Daoy (cell line): ENCODE data around the gene CCDC158. TPM values are rescaled to one million over a fixed set of nuclear protein-coding genes. Genes with fewer than 3 reads are reported as not detected.
"Not testable (repeated sequence)": the region's sequence is repeated elsewhere in the genome, so short reads cannot be mapped to it uniquely, and the experiment has no call there.

Experiments used
- DNase-seq: peaks from one replicate; pipeline ENCODE4 v3.0.0-alpha.2; 2015; ENCODE audit warnings: low read depth
- total RNA-seq: library from RNA; depleted of rRNA; stranded (reverse); fragments of >200 nt; shearing (Covaris generic); gene quantifications from 2 replicates; pipeline ENCODE4 v1.2.3, GENCODE V29; 2014

CCDC158 gene
- total RNA-seq, 1 experiment from 2014 or later: not detected

DNA sequence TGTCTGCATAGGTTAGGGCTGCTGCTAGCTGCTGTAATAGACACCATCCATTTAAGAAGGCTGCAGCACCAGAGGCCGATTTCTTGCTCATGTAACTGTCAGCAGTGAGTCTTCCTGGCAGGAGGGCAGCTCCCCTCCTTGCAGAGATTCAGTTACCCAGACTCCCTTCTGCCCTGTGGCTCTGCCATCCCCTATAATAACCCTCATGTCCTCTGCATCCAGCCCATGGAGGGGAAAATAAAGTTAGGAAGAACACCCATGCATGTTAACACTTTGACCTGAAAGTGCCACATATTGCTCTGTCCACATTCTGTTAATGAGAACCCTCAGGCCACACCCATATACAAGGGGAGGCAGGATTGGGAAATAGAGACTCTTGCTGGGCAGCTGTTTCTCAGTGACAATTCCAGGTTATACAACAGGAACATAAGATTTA is 109.0 kb downstream of the CCDC158 start:
- DNase-seq: no peak

DNA sequence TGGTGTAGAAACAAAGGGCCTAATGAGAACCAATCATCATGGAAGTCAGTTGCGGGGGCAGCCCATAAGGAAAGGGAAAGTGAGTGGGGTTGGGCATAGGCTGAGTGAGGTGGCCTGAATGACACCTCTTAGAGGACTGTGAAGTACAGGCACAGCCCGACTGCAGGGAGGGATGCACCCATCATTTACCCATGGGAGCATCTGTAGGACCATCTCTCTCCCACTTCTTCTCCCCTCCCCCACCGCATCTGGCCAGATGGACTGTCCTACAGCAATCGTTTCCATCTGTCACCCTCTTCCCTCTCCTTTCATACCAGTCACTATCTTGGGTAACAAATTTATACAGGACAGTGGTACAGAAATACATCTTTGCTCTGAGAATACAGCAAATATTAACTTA is 110.3 kb downstream of the CCDC158 start:
- DNase-seq: no peak

DNA sequence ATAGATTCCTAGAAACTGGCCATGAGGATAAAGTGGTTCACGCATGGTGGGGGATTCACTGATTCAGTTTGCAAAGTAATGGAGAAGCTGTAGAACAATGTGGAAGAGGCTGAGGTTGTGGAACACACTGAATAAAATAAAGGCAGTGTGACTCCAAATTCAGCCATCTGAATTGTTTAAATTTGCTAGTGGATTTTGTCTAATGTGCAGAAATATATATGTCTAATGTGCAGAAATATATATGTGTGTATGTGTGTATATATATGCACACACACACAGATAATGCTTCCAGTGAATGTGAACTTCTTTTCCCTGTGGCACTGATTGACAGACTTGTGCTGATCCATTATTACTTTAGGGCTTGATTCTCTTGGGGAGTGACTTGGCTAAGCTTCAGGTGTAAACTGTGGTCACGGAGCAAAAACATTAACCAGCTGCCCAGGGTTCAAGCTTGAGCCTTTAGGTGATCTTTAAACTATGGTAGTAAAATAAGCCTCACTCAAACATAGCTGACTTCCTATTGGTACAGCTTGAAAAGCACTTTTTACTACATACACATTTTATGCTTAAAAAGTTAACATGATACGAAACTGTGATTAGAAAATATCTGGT is 110.9 kb downstream of the CCDC158 start:
- no peak for DNase-seq

DNA sequence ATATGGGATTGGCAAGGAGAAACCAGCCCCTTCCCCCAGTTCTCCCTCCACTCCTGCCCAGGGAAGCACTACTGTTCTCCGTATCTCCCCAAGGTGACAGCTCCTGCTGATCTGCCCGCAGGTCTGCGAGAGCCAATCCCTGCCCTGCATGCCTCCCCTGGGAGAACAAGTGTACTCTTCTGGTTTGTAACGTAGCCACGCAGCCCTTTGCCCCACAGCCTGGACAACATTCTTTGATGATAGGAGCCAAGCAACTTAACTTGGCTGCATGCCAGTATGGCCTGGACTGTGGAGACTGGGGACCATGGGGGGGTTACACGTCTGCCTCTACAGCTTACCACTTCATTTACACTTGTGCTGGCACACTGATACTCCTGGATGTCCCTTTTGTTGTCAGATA is 112.4 kb downstream of the CCDC158 start:
- no peak for DNase-seq

DNA sequence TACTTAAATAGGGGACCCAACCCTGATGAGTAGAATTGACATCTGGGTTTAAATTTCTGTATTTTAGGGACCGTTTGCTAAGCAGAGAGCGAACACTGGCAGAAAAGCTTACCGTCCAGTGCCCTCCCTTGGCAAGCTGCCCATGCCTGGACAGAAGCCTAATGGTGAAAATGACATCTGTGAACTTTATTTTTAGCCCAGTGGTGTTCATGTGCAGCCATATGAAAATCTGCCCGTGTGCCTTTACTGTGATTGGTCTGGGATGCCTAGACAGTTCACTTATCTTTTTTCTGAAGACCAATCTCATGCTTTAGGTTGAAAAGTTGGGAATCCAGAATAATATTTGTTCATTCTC is 113.3 kb downstream of the CCDC158 start:
- DNase-seq: no peak

DNA sequence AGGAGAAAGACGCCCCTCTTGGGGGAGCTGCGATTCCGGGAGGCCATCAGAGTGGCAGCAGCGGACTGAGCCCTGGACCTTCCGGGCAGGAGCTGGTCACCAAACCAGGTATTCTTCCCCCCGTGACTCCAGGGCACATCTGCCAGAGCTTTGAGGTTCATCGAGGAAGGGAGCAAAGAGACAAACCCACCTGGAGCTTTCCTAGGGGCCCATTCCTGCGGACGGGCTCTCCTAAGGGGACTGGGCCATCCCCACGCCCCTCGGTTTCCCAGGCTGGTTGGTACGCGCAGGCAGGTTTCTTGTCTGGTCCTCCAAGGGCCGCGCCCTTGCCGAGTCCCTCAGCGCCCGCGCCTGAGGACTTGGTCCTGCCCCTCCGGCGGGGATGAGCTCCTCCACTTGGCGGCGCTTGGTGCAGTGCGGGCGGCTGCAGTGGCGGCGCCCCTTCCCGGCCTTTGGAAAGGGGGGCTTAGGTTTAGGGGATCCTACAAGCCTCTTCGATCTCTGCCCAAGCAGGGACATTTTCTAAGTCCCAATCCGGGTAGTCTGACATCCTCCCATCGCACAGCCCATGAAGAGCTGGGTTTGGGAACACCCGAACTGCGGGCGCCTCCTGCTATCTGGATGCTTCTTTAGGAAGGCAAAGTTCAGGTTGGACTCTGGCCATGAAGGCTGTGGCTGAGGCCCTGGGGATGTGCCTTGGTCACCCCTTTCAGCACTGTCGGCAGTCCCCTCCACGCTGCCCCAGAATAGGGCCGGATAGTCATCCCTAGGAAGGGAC is 113.9 kb downstream of the CCDC158 start:
- peak; percentile 37 for DNase-seq

DNA sequence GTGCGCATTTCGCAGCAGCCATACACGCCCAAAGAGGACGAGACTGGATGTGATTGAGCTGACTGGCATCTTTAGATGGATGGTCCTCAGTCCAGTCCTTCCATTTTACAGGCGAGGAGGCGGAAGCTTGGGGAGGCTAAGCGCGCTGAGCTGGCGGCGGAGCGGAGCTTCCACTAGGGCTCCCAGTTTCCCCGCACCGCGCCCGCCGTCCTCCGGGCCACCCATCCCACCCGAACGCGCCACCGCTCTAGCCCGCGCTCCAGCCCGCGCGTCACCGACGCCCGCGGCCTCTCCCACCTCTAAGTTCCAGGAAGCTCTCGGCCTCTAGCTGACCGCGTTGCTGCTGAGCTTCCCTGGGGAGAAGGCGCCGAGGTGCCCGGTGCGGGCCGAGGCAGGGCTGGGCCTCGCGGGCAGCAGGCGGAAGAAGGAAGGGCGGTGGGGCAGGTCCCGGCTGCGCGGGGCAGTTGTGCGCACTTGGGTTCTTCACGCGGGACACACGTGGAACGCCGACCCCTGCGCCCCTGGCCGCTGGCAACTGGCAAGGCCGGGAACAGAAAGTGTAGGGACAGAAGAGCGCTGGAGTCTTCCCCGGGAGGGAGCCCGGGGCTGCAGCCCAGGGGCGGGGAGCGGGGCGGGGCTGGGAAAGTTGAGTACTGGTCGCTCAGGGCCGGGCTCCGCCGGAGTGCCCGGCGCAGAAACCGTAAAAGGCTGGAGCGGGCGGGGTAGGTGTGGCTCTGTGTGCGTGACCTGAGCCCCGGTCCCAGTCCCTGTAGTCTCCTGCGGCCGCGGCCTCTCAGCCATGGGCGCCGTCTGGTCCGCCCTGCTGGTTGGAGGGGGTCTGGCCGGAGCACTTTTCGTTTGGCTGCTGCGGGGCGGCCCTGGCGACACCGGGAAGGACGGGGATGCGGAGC is 114.7 kb downstream of the CCDC158 start, which contains the start of gene STBD1:
Gene STBD1 (plus strand): TSS at position 763 of the 911 bp plus-strand sequence. CDS start 37 bp downstream, at position 800.
- DNase-seq: peak; percentile 42

DNA sequence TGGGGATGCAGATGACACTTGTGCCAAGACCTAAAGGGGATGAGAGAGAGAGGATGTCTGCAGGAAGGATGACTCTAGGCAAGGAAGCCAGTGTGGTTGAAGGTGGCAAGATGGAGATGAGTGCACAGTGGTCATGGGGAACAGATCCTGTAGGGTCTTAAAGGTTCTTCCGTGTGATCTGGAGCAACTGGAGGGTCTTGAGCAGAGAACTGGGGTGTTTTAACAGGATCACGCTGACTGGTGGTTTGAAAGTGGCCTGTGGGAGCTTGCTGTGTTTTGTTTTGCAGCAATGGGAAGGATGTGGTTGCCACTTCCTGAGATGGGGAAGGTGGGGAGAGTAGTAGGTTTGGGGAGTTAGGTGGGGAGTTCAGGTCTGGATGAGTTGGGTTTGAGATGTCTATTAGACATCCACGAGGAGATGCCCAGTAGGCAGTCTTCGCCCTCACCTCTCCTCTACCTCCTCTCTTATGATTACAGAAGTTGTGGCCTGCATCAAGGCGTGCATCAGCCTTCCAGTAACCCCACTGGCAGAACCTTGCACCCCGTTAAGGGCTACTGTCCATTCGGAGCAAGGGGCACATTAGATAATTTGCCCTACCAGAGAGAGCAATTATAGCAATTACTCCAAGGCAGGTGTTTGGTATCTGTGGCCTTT is 115.8 kb downstream of the CCDC158 start:
- DNase-seq: no peak

DNA sequence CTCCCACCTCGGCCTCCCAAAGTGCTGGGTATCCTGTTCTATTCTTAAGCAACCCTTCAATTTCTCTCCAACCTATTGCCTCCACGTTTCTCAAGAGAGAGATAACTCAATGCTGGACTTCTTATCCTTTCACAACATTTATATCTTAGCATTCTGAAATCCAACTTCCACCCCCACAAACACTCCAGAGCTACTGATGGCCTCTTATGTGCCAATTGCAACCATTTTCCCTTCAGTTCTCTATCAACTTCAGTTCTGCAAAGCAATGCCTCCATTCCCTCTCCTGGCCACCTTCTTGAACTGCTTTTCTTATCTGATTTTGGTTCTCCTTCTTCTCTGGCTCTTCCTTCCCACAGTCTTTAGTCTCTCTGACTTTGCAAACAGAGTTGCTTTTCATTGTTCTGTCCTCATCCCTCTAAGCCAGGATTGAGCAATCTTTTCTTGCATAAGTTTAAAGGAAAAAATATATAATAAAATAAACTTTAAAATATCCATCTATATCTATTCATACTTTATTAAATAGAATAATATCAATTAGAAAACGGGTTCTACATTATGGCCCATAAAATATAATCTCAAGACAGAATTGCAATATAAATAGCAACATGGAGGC is 118.0 kb downstream of the CCDC158 start:
- no peak for DNase-seq

DNA sequence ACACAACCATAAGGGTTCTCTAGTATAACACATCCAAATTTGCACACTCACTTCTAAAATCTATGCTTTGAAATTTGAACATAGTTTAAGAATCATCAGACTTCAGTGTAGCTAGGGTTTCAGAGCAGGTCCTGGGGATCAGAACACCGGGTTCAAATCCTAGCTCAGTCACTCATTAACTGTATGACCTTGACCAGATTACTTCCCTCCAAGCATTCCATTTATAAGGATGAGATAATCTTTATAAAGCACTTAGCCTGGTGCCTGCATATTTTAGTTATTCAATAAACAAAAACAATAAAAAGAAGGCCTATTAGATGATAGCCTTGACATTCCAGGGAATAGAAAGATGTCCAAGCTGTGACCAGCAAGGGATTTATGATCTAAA is 119.2 kb downstream of the CCDC158 start:
- DNase-seq: no peak

DNA sequence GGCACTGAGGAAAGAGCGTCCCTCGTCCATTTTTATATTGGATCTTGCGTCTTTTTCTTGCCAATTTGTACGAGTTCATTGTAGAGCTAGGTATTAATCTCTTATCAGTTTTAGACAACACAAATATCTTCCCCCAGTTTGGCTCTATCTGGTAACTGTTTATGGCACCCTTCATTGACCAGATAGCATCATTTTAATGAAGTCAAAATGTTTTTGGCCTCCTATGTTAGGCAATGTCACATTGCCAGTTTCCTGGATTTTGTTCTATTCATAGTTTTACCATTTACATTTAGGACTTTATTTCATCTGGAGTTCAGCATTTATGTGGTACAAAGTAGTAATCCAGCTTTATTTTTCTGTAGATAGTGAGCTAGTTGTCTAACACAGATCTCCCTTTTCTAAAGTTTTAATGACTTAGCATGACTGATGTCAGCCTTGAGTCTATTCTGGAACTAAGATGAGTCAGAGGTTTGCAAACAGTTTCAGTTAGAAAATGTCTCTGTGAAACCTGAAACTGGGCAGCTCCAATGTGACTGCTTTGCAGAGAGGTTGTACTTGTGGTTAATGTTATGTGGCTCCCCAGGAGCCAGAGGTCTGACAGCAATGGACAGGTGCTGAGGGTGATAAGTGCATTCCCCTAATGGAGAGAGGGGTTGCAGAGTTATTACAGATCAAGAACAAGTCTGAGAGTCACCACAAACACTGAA is 119.7 kb downstream of the CCDC158 start:
- peak; percentile 52 for DNase-seq

DNA sequence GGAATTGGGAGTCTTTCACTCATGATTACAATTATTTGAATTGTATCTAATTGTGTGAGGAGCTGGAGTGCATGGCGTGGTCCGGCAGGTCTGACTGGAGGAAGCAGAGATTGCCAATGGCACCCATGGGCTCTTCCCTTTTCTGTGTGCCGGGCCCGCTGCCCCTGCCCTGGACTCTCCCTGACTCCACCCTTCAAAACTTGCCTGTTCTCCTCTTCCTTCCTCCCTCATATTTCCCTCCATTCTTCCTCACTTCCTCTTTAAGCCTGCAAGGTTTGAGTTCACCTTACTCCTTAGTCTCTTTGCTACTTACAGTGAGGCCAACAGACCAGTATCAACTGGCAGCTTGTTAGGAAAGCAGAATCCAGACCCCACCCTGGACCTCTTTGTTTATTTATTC is 120.9 kb downstream of the CCDC158 start:
- no peak for DNase-seq

DNA sequence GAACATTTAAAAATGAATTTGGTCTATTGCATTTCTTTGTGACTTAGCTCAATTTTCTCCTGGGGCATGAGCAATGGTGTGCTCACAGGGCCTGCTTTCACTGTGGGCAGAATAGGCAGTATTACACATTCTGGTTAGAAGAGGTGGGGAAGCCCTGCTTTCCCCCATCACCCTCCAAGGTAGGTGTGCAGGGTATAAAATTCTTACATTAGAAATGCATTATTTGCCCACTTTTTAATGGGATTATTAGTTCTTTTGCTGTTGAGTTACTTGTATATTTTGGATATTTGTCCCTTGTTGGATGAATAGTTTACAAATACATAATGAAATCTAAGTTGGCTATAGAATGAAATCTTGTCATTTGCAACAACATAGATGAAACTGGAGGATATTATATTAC is 122.7 kb downstream of the CCDC158 start:
- DNase-seq: no peak

DNA sequence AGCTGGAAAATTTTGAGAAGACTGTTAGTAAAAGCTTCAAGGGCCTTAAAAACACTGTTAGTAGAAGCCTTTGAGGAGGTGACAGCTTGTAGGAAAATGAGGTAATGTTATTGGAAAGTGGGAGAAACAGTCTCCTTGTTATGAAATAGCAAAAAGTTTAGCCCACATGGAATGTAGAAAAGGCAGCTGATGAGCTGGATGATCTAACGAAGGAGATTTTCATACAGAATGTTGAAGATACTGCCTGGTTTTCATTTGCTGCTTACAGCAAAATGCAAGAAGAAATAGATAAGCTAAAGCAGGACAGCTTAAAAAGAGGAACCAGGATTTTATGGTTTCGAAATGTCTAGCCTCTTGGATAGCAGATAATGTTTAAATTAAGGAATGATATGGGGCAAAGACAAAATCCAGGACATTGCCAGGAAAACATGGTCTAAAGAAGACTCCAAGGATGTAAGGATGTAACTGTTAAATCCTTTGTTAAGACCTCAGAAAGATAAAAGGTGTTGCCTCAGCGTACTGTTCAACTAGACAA is 124.6 kb downstream of the CCDC158 start:
- no peak for DNase-seq

DNA sequence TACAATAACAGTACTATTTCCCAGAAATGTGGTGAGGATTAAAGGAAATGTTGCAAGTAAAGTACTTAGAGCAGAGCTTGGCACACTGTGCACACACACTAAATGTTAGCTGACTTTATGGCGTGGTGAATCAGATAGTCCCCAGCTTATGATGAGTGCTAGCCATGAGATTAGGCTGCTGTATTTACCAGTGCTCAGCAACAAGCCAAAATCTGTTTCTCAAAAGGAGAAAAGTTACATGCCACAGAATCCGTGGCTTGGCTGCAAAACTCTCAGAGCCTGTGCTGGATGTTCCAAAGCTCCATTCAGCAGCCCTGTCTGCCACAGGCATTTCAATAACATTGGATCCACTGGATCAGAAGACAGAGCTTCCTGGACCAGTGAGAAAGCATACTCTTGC is 127.2 kb downstream of the CCDC158 start:
- no peak for DNase-seq

DNA sequence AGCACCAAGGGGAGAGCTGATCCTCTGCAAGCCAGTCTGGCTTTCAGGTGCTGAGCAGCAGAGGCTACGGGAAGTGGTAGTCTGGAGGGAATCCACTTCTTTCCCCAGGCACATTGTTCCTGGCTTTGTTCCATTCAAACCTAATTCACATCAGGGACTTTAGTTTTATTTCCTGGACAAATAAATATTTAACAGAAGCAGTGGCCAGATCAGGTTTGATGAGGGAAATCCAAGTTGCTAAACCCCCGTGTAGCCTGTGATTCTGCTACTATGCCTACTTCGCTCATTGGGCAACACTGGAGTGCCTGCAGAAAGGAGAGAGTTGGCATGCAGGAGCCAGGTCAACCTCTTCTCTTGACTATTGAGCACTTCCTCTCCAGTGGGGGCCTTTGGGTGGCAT is 128.2 kb downstream of the CCDC158 start:
- no peak for DNase-seq

DNA sequence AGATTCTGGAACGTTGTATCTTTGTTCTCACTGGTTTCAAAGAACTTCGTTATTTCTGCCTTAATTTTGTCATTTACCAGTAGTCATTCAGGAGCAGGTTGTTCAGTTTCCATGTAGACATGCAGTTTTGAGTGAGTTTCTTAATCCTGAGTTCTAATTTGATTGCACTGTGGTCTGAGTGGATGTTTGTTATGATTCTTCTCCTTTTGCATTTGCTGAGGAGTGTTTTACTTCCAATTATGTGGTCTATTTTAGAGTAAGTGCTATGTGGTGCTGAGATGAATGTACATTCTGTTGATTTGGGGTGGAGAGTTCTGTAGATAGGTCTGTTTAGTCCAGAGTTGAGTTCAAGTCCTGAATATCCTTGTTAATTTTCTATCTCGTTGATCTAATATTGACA is 133.1 kb downstream of the CCDC158 start:
- not testable (repeated sequence) for DNase-seq

DNA sequence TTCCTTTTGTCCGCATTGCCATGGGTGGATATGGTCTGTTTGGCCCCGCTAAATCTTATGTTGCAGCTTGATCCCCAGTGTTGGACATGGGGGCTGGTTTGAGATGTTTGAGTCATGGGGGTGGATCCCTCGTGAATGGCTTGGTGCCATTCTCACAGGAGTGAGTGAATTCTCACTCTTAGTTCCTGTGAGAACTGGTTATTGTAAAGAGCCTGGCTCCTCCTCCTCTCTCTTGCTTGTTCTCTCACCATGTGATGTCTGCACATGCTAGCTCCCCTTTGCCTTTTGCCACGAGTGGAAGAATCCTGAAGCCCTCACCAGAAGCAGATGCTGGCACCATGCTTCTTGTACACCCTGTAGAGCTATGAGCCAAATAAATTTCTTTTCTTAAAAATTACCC is 137.0 kb downstream of the CCDC158 start:
- no peak for DNase-seq

DNA sequence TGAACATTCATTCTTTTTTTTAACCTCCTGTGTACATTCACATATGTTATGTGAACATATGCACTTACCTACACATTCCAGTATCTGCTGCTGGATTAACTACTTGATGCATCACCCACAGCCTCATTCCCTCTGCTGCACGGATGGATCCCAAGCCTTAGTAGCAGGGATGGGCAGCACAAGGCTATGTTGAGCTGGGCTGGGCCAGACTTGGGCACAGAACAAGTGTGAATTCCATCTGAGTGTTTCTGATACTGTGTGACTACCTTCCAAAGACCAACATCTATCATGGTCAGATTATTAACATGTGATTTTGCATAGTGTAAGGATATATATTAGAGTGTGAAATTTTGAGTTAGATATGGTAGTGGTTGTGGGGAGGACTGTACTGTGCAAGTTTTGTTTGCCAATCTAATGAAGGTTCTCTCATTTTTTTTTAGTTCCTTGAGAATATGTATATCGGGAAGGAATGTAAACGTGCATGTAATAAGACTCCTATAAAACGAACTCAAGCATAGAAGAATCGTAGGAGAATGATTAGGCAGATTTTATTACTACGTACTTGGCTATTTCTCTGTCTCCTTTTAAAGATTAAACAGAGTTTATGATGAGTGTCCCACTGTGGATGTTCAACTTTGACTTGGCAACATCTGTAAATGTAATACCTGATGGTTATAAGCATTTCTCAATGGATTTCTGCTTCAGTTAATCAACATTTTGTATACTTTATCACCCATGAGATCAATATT is 137.8 kb downstream of the CCDC158 start:
- no peak for DNase-seq

DNA sequence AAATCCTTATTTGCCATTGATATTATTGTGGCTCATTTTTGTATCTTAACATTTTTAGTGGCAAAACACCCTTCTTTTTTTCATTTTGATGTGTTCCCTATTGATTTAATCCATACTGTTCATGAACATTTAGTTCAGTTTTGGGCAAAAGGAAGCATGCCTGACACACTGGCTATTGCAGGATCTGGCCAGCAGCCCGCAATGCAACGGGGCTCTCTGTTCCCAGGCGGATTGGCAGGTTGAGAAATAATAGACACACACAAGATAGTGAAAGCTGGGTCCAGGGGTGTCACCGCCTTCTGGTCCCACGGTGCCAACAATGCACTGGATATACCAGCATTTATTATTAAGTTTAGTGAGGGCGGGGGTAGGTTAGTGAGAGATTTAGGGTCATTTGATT is 139.3 kb downstream of the CCDC158 start:
- DNase-seq: not testable (repeated sequence)
